ENCODE data around the gene GPR35.
A peak's percentile ranks its signal among the peaks of the same experiment; 100 is the strongest.

Gene GPR35

DNA sequence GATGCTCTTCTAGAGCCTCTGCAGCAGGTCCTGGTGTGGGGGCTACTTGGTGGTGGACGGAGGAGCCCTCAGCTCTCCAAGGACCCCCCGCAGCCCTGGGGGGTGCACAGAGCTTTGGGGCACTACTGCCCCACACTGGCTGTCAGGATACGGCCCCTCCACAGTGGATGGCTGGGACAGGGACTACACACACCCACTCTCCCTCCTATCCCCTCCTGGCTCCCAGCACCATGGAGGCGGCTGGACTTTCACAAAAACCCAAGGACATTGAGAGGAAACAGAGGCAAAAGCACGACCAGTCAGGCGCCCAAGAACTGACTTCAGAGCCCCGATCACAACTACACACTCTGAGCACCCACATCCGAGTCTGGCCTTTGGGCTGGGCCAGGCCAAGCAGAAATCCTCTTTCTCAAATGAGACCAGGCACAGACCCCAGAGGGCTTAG, 12.6 kb downstream of the GPR35 start:
- H3K9me3 ChIP-seq (ENCODE audit: control insufficient read depth, low read length): peaks cover 15% of the 10 kb centered on the region
- H3K4me3 ChIP-seq (ENCODE audit: low read length): no peak overlapping the region
- no peak overlapping the region for H3K9ac ChIP-seq (ENCODE audit: low read length)
- H3K4me1 ChIP-seq (ENCODE audit: control insufficient read depth, insufficient read depth, low read length): peaks cover 7% of the 10 kb centered on the region
- peaks cover 34% of the 10 kb centered on the region for H3K27me3 ChIP-seq (replicated peaks; ENCODE audit: control insufficient read depth, insufficient read depth, low read length)
- H3K36me3 ChIP-seq (ENCODE audit: control insufficient read depth, insufficient read depth, low read length, severe bottlenecking): no peaks in the 10 kb centered on the region
- no peak for DNase-seq (ENCODE audit: low read depth)

DNA sequence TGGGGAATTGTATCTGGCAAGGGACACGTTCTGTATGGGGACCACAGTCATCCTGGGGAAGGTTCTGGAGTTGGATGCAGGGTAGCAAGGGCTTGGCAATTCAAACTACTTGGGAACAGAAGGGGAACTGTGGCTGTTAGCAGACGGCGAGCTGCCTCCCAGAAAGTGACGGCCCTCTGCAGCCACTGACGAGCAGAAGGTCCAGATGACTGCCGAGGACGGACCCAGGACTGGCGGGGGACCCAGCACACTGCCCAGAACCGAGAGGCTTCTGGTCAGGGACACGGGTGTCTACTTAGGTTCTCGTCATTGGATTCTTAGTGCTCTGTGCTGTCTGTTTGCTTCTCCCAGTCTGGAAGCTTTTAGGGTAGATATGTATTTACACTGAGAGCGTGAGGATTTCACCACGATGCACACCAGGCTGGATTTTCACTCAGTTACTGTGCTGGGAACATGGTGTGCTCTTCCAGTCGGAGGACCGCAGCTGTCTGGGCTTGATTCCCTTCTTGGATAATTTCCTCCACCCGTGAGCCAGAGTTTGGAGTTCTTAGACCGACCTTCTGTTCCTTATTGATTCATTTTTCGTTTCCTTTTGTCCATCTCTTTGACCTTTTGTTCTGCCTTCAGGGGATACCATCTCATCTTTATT, 13.4 kb downstream of the GPR35 start:
- no peaks in the 10 kb centered on the region for H3K36me3 ChIP-seq (ENCODE audit: control insufficient read depth, insufficient read depth, low read length, severe bottlenecking)
- no peak overlapping the region for H3K9ac ChIP-seq (ENCODE audit: low read length)
- DNase-seq (ENCODE audit: low read depth): peak; percentile 15
- H3K9me3 ChIP-seq (ENCODE audit: control insufficient read depth, low read length): peaks cover 10% of the 10 kb centered on the region
- peaks cover 7% of the 10 kb centered on the region for H3K4me1 ChIP-seq (ENCODE audit: control insufficient read depth, insufficient read depth, low read length)
- H3K27me3 ChIP-seq (replicated peaks; ENCODE audit: control insufficient read depth, insufficient read depth, low read length): peaks cover 40% of the 10 kb centered on the region
- no peak overlapping the region for H3K4me3 ChIP-seq (ENCODE audit: low read length)

DNA sequence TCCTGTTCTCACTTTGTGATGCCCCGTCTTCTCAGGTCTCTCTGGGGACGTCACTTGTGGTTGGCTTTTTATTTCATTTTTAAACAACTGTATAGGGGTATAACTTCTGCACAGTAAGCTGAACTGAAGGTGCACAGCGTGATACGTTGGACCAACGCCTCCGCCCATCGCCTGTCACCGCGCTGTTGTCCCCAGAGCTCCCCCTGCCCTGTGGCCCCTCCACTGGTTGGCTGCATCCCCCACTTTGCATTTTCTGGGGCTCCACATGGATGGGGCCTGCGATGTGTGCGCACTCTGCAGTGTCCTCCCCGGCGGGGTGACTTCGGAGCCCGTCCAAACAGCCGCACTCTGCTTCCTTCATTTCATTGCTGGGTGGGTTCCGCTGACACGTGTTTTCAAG, 14.3 kb downstream of the GPR35 start:
- H3K9ac ChIP-seq (ENCODE audit: low read length): no peak overlapping the region

DNA sequence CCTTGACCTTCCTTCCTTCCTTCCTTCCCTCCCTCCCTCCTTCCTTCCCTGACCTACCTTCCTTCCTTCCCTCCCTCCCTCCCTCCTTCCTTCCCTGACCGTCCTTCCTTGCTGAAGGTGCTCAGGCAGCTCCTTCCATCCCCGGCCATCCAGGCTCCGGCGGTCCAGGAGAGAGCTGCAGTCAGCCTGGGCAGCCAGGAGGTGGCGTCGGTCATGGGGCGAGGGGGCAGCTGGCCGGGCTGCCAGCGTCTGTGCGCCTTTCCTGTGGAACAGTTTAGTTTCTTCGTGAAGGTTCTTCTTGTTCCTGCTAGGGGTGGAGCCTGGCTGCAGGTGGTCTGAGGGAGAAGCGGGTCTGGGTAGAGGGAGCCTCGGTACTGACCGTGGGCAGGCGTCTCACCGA, 15.7 kb downstream of the GPR35 start:
- no peak overlapping the region for H3K4me3 ChIP-seq (ENCODE audit: low read length)
- H3K4me1 ChIP-seq (ENCODE audit: control insufficient read depth, insufficient read depth, low read length): peaks cover 7% of the 10 kb centered on the region
- H3K9me3 ChIP-seq (ENCODE audit: control insufficient read depth, low read length): no peaks in the 10 kb centered on the region
- no peak overlapping the region for H3K9ac ChIP-seq (ENCODE audit: low read length)
- peak; percentile 55 for DNase-seq (ENCODE audit: low read depth)
- H3K27me3 ChIP-seq (replicated peaks; ENCODE audit: control insufficient read depth, insufficient read depth, low read length): peaks cover 58% of the 10 kb centered on the region
- H3K36me3 ChIP-seq (ENCODE audit: control insufficient read depth, insufficient read depth, low read length, severe bottlenecking): no peaks in the 10 kb centered on the region

More for the DNA sequence above, 14.3 kb downstream of the GPR35 start:
- Histone ChIP-seq H3K4me1 (ENCODE audit: control insufficient read depth, insufficient read depth, low read length) (peaks cover 7% of the 10 kb centered on the region), H3K27me3 (replicated peaks; ENCODE audit: control insufficient read depth, insufficient read depth, low read length) (peaks cover 47% of the 10 kb centered on the region), H3K9me3 (ENCODE audit: control insufficient read depth, low read length) (peaks cover 1% of the 10 kb centered on the region), H3K36me3 (ENCODE audit: control insufficient read depth, insufficient read depth, low read length, severe bottlenecking) (no peaks in the 10 kb centered on the region), H3K4me3 (ENCODE audit: low read length) (no peak overlapping the region)
- DNase-seq (ENCODE audit: low read depth): no peak

DNA sequence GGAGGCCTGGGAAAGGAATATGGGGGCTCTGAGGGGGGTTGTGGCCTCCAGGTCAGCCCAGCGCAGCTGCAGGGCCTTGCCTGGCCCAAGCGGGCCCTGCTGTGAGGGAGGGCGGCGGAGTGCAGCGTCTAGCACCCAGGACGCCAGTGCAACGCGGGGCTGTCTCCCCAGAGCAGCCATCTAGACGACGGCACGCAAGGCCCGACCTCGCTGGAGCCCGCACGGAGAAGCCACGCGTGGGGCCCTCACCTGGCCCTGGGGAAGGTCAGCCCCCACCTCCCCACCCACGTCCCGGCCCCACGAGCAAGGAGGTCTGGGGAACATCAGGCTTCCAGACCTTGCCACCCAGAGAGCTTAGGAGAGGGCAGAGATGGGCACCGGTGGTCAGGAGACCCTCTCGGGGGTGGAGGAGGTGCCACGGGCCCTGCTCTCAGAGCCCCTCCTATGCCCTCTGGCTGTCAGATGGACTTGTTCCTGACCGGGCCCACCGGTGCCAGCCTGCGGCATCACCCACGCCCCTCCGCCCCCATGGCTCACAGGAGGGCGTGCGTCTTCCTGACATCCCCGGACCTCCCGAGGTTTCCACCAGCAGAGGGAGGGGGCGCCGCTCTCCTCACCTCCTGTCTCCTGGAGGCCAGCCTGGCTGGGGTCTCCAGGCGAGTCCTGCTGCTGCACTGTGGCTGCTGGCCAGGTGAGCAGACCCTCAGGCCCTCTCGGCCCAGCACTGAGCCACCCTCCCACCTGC, 17.0 kb downstream of the GPR35 start:
- peaks cover 7% of the 10 kb centered on the region for H3K4me1 ChIP-seq (ENCODE audit: control insufficient read depth, insufficient read depth, low read length)
- no peak overlapping the region for H3K9ac ChIP-seq (ENCODE audit: low read length)
- no peak for DNase-seq (ENCODE audit: low read depth)
- no peaks in the 10 kb centered on the region for H3K9me3 ChIP-seq (ENCODE audit: control insufficient read depth, low read length)
- peaks cover 58% of the 10 kb centered on the region for H3K27me3 ChIP-seq (replicated peaks; ENCODE audit: control insufficient read depth, insufficient read depth, low read length)
- H3K4me3 ChIP-seq (ENCODE audit: low read length): no peak overlapping the region
- no peaks in the 10 kb centered on the region for H3K36me3 ChIP-seq (ENCODE audit: control insufficient read depth, insufficient read depth, low read length, severe bottlenecking)

DNA sequence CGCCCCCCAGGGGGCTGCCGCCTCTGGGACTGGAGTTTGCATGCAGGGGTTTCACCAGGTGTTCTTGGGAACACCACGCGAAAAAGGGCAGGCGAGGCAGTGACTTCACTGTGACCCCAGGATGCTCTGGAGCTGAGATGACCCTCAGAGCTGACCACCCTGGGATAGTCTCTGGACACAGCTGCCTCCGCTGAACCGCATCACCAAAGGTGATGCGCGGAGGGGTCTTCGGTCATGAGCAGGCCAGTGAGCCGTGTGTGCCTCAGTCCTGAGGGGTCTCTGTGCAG, 17.5 kb downstream of the GPR35 start:
- no peaks in the 10 kb centered on the region for H3K36me3 ChIP-seq (ENCODE audit: control insufficient read depth, insufficient read depth, low read length, severe bottlenecking)
- DNase-seq (ENCODE audit: low read depth): no peak
- H3K4me3 ChIP-seq (ENCODE audit: low read length): no peak overlapping the region
- H3K9me3 ChIP-seq (ENCODE audit: control insufficient read depth, low read length): no peaks in the 10 kb centered on the region
- H3K9ac ChIP-seq (ENCODE audit: low read length): no peak overlapping the region
- peaks cover 7% of the 10 kb centered on the region for H3K4me1 ChIP-seq (ENCODE audit: control insufficient read depth, insufficient read depth, low read length)
- H3K27me3 ChIP-seq (replicated peaks; ENCODE audit: control insufficient read depth, insufficient read depth, low read length): peaks cover 58% of the 10 kb centered on the region

DNA sequence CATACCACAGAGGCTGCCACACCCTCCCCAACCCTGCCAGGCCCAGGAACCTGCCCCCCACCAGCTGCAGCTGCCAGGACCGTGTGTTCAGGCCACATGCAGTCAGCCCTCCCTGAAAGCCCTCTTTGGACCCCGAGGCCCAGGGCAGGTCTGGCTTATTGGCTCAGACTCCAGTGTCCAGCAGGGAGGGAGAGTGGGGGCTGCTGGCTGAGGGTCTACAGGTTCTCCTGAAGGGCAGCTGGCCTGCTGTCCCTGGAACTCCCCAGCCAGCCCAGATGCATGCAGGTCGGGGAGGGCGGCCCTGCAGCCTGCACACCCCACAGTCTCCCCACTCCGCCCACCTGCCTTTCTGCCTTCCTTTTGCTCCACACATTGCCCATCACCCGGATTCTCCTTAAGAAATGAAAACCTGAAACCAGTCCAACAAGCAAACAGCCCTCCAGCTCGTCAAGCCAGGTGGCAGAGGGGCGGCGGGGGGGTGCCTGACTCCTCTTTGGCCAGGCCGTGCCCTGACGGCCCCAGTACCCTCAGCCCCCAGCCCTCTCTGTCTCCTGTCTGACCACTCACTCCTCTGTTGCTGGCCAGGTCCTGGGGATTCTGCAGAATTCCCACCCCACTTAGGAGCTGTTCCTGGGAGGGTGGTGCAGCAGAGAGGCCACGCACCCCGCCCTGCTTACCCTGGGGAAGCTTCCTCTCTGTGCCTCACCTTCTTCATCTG, 18.0 kb downstream of the GPR35 start:
- Histone ChIP-seq H3K9me3 (ENCODE audit: control insufficient read depth, low read length) (no peaks in the 10 kb centered on the region), H3K36me3 (ENCODE audit: control insufficient read depth, insufficient read depth, low read length, severe bottlenecking) (no peaks in the 10 kb centered on the region), H3K9ac (ENCODE audit: low read length) (no peak overlapping the region), H3K27me3 (replicated peaks; ENCODE audit: control insufficient read depth, insufficient read depth, low read length) (peaks cover 58% of the 10 kb centered on the region), H3K4me3 (ENCODE audit: low read length) (no peak overlapping the region), H3K4me1 (ENCODE audit: control insufficient read depth, insufficient read depth, low read length) (peaks cover 6% of the 10 kb centered on the region)
- DNase-seq (ENCODE audit: low read depth): no peak

DNA sequence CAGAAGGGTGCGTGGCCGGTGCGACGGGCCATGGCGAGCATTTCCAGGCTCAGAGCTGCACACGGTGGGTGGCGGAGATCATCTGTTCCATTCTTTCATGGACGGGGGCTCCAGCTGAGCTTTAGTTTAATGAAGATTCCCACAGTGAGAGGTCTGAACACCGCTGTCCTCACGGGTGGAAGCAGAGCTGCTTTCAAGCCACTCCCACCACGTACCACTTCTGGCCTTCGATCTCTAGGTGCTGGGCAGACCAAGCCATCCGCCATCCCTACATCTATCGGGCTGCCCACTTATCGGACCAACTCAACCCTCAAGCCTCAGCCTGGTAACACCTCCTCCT, 18.5 kb downstream of the GPR35 start:
- H3K4me3 ChIP-seq (ENCODE audit: low read length): no peak overlapping the region

DNA sequence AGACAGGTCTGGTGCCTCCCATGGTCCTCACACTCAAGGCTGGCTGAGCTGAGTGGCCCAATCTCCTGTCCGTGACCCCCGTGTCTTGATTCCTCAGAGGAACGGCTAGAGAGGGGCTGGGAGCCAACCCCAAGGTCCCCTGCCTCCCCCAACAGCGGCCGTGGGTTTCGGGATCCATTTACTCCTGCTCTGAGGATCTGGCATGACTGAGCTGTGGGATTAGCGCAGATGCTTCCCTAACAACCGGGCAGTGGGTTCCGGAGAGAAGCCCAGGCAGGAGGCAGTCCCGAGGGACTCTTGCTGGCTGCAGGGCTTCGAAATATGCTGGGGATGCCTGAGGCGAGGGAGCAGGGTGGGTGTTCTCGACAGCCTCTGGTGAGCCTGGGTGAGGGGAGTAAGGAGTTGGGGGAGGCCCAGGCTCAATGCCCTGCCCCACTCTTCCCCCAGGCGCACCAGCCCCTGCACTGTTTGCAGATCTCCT, 18.9 kb downstream of the GPR35 start:
- DNase-seq (ENCODE audit: low read depth): no peak
- H3K27me3 ChIP-seq (replicated peaks; ENCODE audit: control insufficient read depth, insufficient read depth, low read length): peaks cover 66% of the 10 kb centered on the region
- H3K36me3 ChIP-seq (ENCODE audit: control insufficient read depth, insufficient read depth, low read length, severe bottlenecking): no peaks in the 10 kb centered on the region
- no peak overlapping the region for H3K4me3 ChIP-seq (ENCODE audit: low read length)
- H3K9me3 ChIP-seq (ENCODE audit: control insufficient read depth, low read length): no peaks in the 10 kb centered on the region
- no peaks in the 10 kb centered on the region for H3K4me1 ChIP-seq (ENCODE audit: control insufficient read depth, insufficient read depth, low read length)
- H3K9ac ChIP-seq (ENCODE audit: low read length): no peak overlapping the region

More for the DNA sequence above, 18.5 kb downstream of the GPR35 start:
- Histone ChIP-seq H3K36me3 (ENCODE audit: control insufficient read depth, insufficient read depth, low read length, severe bottlenecking) (no peaks in the 10 kb centered on the region), H3K4me1 (ENCODE audit: control insufficient read depth, insufficient read depth, low read length) (peaks cover under 1% of the 10 kb centered on the region), H3K27me3 (replicated peaks; ENCODE audit: control insufficient read depth, insufficient read depth, low read length) (peaks cover 62% of the 10 kb centered on the region), H3K9me3 (ENCODE audit: control insufficient read depth, low read length) (no peaks in the 10 kb centered on the region), H3K9ac (ENCODE audit: low read length) (no peak overlapping the region)
- DNase-seq (ENCODE audit: low read depth): no peak

DNA sequence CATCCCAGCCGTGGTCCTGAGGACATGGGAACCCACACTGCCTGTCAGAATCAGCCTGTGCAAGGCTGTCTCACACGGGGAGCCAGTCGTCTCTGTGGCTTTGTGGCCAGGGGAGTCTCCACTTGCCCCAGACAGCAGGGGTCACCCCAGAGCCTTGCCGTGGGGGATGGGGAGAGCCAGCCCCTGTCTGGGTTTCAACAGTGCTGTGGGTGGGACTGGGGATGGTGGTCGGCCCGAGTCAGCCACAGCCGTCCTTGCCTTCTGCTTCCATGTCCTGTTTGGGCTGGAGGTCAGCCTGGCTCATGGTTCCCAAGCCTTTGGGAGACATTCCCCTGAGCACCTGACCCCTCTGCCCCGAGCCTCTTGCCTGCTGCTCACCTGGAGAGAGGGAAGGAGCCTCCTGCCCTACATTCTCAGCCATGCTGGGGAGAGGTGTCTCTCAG, 19.6 kb downstream of the GPR35 start:
- H3K27me3 ChIP-seq (replicated peaks; ENCODE audit: control insufficient read depth, insufficient read depth, low read length): peaks cover 72% of the 10 kb centered on the region
- H3K4me1 ChIP-seq (ENCODE audit: control insufficient read depth, insufficient read depth, low read length): no peaks in the 10 kb centered on the region
- no peaks in the 10 kb centered on the region for H3K9me3 ChIP-seq (ENCODE audit: control insufficient read depth, low read length)
- no peaks in the 10 kb centered on the region for H3K36me3 ChIP-seq (ENCODE audit: control insufficient read depth, insufficient read depth, low read length, severe bottlenecking)
- DNase-seq (ENCODE audit: low read depth): no peak
- no peak overlapping the region for H3K9ac ChIP-seq (ENCODE audit: low read length)
- no peak overlapping the region for H3K4me3 ChIP-seq (ENCODE audit: low read length)

DNA sequence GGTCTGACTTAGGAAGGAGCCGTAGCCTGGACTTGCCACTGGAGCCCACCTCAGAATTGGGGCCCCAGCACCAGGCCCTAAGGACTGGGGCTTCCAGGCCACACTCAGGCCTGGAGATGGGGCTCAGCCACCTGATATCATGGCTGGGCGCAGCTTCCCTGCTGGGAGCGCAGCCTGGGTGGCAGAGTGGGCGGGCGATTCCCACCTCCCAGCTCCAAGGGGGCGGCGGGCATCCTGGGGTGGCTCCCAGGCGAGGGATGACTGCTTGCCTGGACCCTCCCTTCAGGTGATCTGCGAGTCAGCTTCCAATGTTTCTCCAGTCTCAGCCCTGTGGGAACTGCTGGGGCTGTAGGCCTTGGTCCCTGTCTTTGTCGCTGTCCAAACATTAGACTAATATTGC, 20.1 kb downstream of the GPR35 start:
- Histone ChIP-seq H3K36me3 (ENCODE audit: control insufficient read depth, insufficient read depth, low read length, severe bottlenecking) (no peaks in the 10 kb centered on the region), H3K9ac (ENCODE audit: low read length) (no peak overlapping the region), H3K27me3 (replicated peaks; ENCODE audit: control insufficient read depth, insufficient read depth, low read length) (peaks cover 77% of the 10 kb centered on the region), H3K4me1 (ENCODE audit: control insufficient read depth, insufficient read depth, low read length) (no peaks in the 10 kb centered on the region), H3K9me3 (ENCODE audit: control insufficient read depth, low read length) (no peaks in the 10 kb centered on the region), H3K4me3 (ENCODE audit: low read length) (no peak overlapping the region)
- no peak for DNase-seq (ENCODE audit: low read depth)

Measured in adipocyte (in vitro differentiated cells).